Cardiac fibroblast (primary cell): ENCODE measurements around the gene PRKCB.

Source experiments
- DNase-seq, 2 donors: peaks; one replicate each; pipeline versions ENCODE4 v3.0.0 to v3.0.0-alpha.2; 2010; ENCODE audit warnings: low read depth in 2 of 2
- H3K4me3 ChIP-seq, 2 donors: replicated peaks in 1 of 2; 1 replicate in 1 of 2; 2 replicates in 1 of 2; pipeline ENCODE4 v1.5.1; 2011; ENCODE audit warnings: low read depth in 2 of 2, low read length in 2 of 2, mild to moderate bottlenecking in 2 of 2, moderate library complexity in 1 of 2
- TF ChIP-seq, protein P1 (sequence below): IDR thresholded peaks from one replicate; pipeline ENCODE4 v1.5.1; 2011; ENCODE audit warnings: low read depth, mild to moderate bottlenecking, low read length, inconsistent platforms

PRKCB gene

GRCh38 chr16:23835390-23836077 is at the start of gene PRKCB:
PRKCB (plus strand) TSS chr16:23835983.
- TF ChIP-seq, protein P1, sequence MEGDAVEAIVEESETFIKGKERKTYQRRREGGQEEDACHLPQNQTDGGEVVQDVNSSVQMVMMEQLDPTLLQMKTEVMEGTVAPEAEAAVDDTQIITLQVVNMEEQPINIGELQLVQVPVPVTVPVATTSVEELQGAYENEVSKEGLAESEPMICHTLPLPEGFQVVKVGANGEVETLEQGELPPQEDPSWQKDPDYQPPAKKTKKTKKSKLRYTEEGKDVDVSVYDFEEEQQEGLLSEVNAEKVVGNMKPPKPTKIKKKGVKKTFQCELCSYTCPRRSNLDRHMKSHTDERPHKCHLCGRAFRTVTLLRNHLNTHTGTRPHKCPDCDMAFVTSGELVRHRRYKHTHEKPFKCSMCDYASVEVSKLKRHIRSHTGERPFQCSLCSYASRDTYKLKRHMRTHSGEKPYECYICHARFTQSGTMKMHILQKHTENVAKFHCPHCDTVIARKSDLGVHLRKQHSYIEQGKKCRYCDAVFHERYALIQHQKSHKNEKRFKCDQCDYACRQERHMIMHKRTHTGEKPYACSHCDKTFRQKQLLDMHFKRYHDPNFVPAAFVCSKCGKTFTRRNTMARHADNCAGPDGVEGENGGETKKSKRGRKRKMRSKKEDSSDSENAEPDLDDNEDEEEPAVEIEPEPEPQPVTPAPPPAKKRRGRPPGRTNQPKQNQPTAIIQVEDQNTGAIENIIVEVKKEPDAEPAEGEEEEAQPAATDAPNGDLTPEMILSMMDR = no peak
- DNase-seq = peak; percentile 9 to 41
- H3K4me3 ChIP-seq = no peak within 1 kb of the TSS

DNA sequence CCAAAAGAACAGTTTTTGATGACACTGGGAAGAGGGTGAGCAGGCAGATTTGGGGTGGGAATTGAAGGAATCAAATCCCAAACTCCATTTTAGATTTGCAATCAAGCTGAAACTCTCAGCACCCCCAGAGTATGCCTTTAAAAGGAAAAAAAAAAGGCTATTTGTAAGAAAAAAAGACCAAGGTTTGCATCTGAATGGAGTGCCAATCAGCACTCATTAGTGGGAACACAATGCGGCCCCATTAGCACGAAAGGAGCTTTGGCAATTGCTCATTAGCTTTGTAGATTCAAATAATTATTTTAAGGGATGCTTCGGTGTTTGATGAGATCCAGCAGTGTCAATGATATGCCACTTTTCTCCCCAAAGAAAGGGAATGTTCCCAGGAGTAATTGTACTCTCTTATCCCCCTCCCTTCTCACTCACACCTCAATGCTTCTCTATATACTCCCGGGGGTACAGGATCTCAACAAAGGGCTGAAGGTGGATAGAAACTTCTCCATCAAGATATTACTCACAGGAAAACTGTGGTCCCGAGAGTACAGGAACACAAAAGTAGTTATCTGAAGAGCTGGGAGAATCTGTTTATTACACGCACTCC is 48.7 kb upstream of the PRKCB start:
- DNase-seq = no peak
- H3K4me3 ChIP-seq = no peak overlapping the region
- TF ChIP-seq, protein P1 = no peak

- TF ChIP-seq, protein P1 = no peak
- H3K4me3 ChIP-seq = no peak overlapping the region
- DNase-seq = no peak
Observed at GRCh38 chr16:23788685-23789084, 47.1 kb upstream of the PRKCB start.

- DNase-seq = no peak
- no peak overlapping the region for H3K4me3 ChIP-seq
- TF ChIP-seq, protein P1 = no peak
Observed at GRCh38 chr16:23795378-23795777, 40.4 kb upstream of the PRKCB start.

DNA sequence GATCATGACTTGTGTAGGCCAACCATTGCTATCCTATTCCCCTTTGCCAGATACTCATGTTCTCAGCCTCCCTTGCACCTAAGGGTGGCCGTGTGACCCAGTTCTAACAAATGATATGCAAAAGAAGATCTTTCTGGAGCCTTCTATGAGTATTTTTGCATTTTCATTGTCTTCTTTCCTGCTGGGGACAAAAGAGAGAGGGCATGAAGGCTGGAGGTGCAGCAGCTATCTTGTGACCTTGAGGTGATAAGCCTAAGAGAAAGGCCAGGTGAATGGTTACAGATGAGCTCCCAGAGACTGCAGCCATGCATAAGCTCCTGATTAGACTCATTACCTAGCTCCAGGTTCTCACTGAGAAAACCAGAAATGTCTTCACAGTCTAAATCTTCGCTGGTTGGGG is 38.8 kb upstream of the PRKCB start:
- DNase-seq = no peak
- TF ChIP-seq, protein P1 = no peak

DNA sequence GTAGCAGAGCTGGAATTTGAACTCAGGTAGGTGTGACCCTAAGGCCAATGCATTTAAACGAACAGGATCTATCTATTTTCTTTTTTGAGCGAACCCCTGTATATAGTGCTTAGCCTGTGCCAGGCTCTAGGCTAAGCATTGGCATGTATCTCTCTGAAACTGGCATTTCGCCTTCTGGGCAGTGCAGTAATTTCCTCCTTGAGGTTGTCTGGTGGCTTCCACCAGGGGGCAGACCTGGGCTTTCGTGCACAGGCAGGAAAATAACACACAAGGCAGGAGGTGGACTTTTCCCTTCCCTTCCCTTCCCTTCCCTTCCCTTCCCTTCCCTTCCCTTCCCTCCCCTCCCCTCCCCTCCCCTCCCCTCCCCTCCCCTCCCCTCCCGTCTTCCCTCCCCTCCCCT is 34.4 kb upstream of the PRKCB start:
- no peak overlapping the region for H3K4me3 ChIP-seq
- TF ChIP-seq, protein P1 = peak; percentile 79
- peak; percentile 65 to 77 for DNase-seq

More for the DNA sequence above, 38.8 kb upstream of the PRKCB start:
- H3K4me3 ChIP-seq = no peak overlapping the region
